Right lobe of liver (tissue), 4 donors: ENCODE results near the gene KRT16.

Source experiments
- POLR2A ChIP-seq: fragments of 450-650 bp; IDR thresholded peaks from one replicate; pipeline ENCODE4 v1.6.1; 2017; ENCODE audit warnings: antibody characterized with exemption, mild to moderate bottlenecking
- TF ChIP-seq, protein P1 (sequence below), 4 donors: fragments of 200-600 bp in 3 of 4; fragments of 450-650 bp in 1 of 4; IDR thresholded peaks; one replicate each; pipeline versions ENCODE4 v1.5.1 to v1.8.0; 2016 to 2022; ENCODE audit warnings: antibody characterized with exemption in 4 of 4, mild to moderate bottlenecking in 2 of 4
- donor health status: DM: no; HTN: no; CAD: no.
- donor health status: DM: no; HTN: no; CAD: no.
- donor health status: DM: no; HTN: yes; CAD: no.

DNA sequence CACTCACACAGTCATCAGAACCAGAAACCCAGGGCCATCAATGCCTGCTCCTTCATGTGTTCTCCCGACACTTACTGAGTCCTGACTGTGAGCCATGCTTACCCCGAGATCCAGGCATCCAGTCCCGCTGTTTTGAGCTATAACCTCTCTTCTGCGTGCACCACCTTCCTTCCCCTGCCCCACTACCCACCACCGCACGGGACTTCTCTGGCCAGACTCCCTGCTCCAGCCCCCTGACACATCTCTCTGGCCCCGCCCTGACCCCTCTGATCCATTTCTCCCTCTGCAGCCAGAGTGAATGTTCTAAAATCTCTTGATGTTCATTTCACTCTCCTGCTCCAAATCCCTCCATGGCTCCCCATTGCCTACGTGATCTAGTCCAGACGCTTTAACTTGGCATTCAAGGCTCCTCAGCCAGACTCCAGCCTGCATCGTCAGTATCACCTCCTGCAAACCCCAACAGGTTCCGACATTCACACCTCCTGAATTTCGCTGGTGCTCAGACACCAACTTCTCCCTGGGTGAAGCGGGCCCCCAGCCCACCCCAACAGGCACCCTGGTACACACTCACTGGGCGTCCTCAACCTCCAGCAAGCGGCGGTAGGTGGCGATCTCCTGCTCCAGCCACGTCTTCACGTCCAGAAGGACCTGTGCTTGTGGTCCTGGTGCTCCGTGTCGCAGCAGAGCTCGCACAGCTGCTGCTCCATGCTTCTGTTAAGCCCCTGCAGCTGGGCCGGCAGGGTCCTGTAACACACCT lies 14.9 kb upstream of the KRT16 start:
- TF ChIP-seq POLR2A = no peak
- TF ChIP-seq, protein P1, sequence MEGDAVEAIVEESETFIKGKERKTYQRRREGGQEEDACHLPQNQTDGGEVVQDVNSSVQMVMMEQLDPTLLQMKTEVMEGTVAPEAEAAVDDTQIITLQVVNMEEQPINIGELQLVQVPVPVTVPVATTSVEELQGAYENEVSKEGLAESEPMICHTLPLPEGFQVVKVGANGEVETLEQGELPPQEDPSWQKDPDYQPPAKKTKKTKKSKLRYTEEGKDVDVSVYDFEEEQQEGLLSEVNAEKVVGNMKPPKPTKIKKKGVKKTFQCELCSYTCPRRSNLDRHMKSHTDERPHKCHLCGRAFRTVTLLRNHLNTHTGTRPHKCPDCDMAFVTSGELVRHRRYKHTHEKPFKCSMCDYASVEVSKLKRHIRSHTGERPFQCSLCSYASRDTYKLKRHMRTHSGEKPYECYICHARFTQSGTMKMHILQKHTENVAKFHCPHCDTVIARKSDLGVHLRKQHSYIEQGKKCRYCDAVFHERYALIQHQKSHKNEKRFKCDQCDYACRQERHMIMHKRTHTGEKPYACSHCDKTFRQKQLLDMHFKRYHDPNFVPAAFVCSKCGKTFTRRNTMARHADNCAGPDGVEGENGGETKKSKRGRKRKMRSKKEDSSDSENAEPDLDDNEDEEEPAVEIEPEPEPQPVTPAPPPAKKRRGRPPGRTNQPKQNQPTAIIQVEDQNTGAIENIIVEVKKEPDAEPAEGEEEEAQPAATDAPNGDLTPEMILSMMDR (IDR thresholded peaks at IDR 0.05) = no peak
